Lower leg skin (tissue), 3 donors: ENCODE data around the gene CYP2C8.

Experiments
- POLR2A ChIP-seq, 2 donors: fragments of 450-650 bp; IDR thresholded peaks; one replicate each; pipeline ENCODE4 v1.6.1; 2016 to 2017; ENCODE audit warnings: antibody characterized with exemption in 2 of 2, mild to moderate bottlenecking in 1 of 2, moderate library complexity in 1 of 2
- TF ChIP-seq, protein P1 (sequence below), 3 donors: fragments of 450-650 bp; IDR thresholded peaks; one replicate each; pipeline ENCODE4 v1.5.1; 2016; ENCODE audit warnings: antibody characterized with exemption in 3 of 3, mild to moderate bottlenecking in 3 of 3, moderate library complexity in 2 of 3

- TF ChIP-seq, protein P1, sequence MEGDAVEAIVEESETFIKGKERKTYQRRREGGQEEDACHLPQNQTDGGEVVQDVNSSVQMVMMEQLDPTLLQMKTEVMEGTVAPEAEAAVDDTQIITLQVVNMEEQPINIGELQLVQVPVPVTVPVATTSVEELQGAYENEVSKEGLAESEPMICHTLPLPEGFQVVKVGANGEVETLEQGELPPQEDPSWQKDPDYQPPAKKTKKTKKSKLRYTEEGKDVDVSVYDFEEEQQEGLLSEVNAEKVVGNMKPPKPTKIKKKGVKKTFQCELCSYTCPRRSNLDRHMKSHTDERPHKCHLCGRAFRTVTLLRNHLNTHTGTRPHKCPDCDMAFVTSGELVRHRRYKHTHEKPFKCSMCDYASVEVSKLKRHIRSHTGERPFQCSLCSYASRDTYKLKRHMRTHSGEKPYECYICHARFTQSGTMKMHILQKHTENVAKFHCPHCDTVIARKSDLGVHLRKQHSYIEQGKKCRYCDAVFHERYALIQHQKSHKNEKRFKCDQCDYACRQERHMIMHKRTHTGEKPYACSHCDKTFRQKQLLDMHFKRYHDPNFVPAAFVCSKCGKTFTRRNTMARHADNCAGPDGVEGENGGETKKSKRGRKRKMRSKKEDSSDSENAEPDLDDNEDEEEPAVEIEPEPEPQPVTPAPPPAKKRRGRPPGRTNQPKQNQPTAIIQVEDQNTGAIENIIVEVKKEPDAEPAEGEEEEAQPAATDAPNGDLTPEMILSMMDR (IDR thresholded peaks at IDR 0.05) = no peak
- TF ChIP-seq POLR2A (IDR thresholded peaks at IDR 0.05) = no peak
These were observed 42.8 kb downstream of the CYP2C8 start for GRCh38 chr10:95026461-95026860.
